NT2/D1 (cell line): ENCODE data around the gene RNGTT.

Source experiments
- SUZ12 ChIP-seq: IDR thresholded peaks from 2 replicates; pipeline ENCODE4 v1.6.1; 2011; ENCODE audit not compliant: insufficient read length, insufficient read depth; ENCODE audit errors: extremely low read depth
- ZNF274 ChIP-seq: IDR thresholded peaks from 2 replicates; pipeline ENCODE4 v1.6.1; 2011; ENCODE audit warnings: mild to moderate bottlenecking, low read depth, low read length

DNA sequence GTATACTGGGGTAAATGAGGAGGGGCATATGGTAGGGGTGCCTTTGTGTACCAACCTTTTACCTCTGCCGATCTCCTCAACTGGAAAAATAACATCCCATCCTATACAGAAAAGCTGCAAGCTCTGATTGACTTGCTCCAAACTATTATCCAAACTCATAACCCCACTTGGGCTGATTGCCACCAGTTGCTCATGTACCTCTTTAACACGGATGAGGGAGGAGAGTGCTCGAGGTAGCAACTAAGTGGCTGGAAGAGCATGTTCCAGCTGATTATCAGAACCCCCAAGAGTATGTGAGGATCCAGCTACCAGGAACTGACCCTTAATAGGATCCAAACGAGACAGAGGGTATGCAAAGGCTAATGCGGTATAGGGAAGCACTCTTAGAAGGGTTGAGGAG, 299.6 kb downstream of the RNGTT start:
- TF ChIP-seq ZNF274 (no peak), SUZ12 (no peak)
